Esophagus squamous epithelium (tissue), 4 donors: ENCODE results near the gene TNFSF10.

Source experiments
- CTCF ChIP-seq, 6 experiments: fragments of 450-650 bp in 4 of 6; fragments of 200-600 bp in 2 of 6; sonication (generic) in 2 of 6; IDR thresholded peaks; one replicate each; pipeline ENCODE4 v1.5.1; 2016 to 2019; ENCODE audit warnings: antibody characterized with exemption in 6 of 6, mild to moderate bottlenecking in 4 of 6, moderate library complexity in 4 of 6
- POLR2A ChIP-seq, 4 donors: fragments of 450-650 bp; IDR thresholded peaks; one replicate each; pipeline ENCODE4 v1.6.1; 2017; ENCODE audit warnings: antibody characterized with exemption in 4 of 4, mild to moderate bottlenecking in 4 of 4, moderate library complexity in 3 of 4

GRCh38 chr3:172540049-172540448 is 16.8 kb upstream of the TNFSF10 start:
- TF ChIP-seq CTCF (IDR thresholded peaks at IDR 0.05) (no peak), POLR2A (IDR thresholded peaks at IDR 0.05) (no peak)
